Activated T-cell treated with anti-CD3 and anti-CD28 coated beads, Interleukin-2, amount 50 U/mL, for 72 hours (primary cell): ENCODE measurements around the gene TRMT11. TPM values are rescaled to one million over a fixed set of nuclear protein-coding genes. Genes with fewer than 3 reads are reported as not detected.
A peak's percentile ranks its signal among the peaks of the same experiment; 100 is the strongest.

Source experiments
- ATAC-seq, 2 donors: fragments of 150-1000 bp; cut with Tn5 transposase; replicated peaks in 1 of 2; 2 replicates each; pipeline ENCODE4 v1.10.0; 2021; ENCODE audit warnings: moderate library complexity in 2 of 2, mild to moderate bottlenecking in 1 of 2
- DNase-seq, 2 donors: peaks; one replicate each; pipeline ENCODE4 v3.0.0; 2021 to 2022; ENCODE audit warnings: mixed read lengths in 1 of 2
- H3K27ac Mint-ChIP-seq: one replicate; pipeline ENCODE4 v1.8.0; 2022; ENCODE audit warnings: mild to moderate bottlenecking, moderate library complexity, mixed read lengths
- H3K27me3 Mint-ChIP-seq: one replicate; pipeline ENCODE4 v1.8.0; 2022; ENCODE audit warnings: low read depth, mixed read lengths
- H3K36me3 Mint-ChIP-seq, 2 donors: one replicate each; pipeline ENCODE4 v1.8.0; 2022; ENCODE audit warnings: mixed read lengths in 2 of 2, mild to moderate bottlenecking in 1 of 2; ENCODE audit not compliant: insufficient read depth in 2 of 2
- H3K4me1 Mint-ChIP-seq: one replicate; pipeline ENCODE4 v1.8.0; 2022; ENCODE audit warnings: low read depth, mixed read lengths
- H3K4me3 Mint-ChIP-seq, 2 donors: one replicate each; pipeline ENCODE4 v1.8.0; 2022; ENCODE audit warnings: mild to moderate bottlenecking in 2 of 2, mixed read lengths in 2 of 2, moderate library complexity in 2 of 2
- H3K9me3 Mint-ChIP-seq, 2 donors: one replicate each; pipeline ENCODE4 v1.8.0; 2022; ENCODE audit warnings: mixed read lengths in 2 of 2
- total RNA-seq, 2 donors: library from RNA; stranded (reverse); gene quantifications; one replicate each; pipeline ENCODE4 v1.2.3, GENCODE V29; 2022

Gene TRMT11
- 10 to 100 TPM; 29.1 to 29.9 TPM for total RNA-seq

GRCh38 chr6:125986301-125987025 lies at the start of gene TRMT11:
TRMT11 (plus strand) TSS chr6:125986540; CDS start chr6:125986551, 11 bp downstream.
- Mint-ChIP-seq H3K27ac (no peak within 1 kb of the TSS), H3K4me3 (peak within 1 kb of the TSS; percentile 11 to 14), H3K9me3 (no peaks in the 10 kb centered on the region), H3K4me1 (peaks cover 1% of the 10 kb centered on the region), H3K27me3 (no peaks in the 10 kb centered on the region), H3K36me3 (no peaks in the 10 kb centered on the region)
- DNase-seq (peak; percentile 84 to 89), ATAC-seq (peak; percentile 98 to 99)

GRCh38 chr6:125939026-125939425 lies 47.3 kb upstream of the TRMT11 start:
- Mint-ChIP-seq H3K9me3 (peaks cover 0 to 2% of the 10 kb centered on the region in 2 donors), H3K4me3 (peak overlapping the region in 1 of 2 donors; percentile 20), H3K36me3 (no peaks in the 10 kb centered on the region), H3K27me3 (peaks cover 29% of the 10 kb centered on the region), H3K4me1 (peaks cover 3% of the 10 kb centered on the region), H3K27ac (peak overlapping the region; percentile 51)
- no peak for ATAC-seq
- DNase-seq = no peak

GRCh38 chr6:125939791-125940190 lies 46.5 kb upstream of the TRMT11 start:
- peak overlapping the region in 1 of 2 donors; percentile 20 for H3K4me3 Mint-ChIP-seq
- H3K27me3 Mint-ChIP-seq = peaks cover 29% of the 10 kb centered on the region
- H3K36me3 Mint-ChIP-seq = no peaks in the 10 kb centered on the region
- peak overlapping the region; percentile 51 for H3K27ac Mint-ChIP-seq
- no peak for DNase-seq
- ATAC-seq = peak; percentile 75 to 98
- peaks cover 0 to 2% of the 10 kb centered on the region in 2 donors for H3K9me3 Mint-ChIP-seq
- peaks cover 5% of the 10 kb centered on the region for H3K4me1 Mint-ChIP-seq

- Mint-ChIP-seq H3K36me3 (no peaks in the 10 kb centered on the region), H3K4me3 (no peak overlapping the region), H3K4me1 (peaks cover 5% of the 10 kb centered on the region), H3K27me3 (peaks cover 30% of the 10 kb centered on the region), H3K9me3 (peaks cover 0 to under 1% of the 10 kb centered on the region in 2 donors), H3K27ac (no peak overlapping the region)
- ATAC-seq (peak; percentile 7 to 12), DNase-seq (no peak)
Observed at GRCh38 chr6:125940247-125941041, 45.9 kb upstream of the TRMT11 start.

- Mint-ChIP-seq H3K27me3 (peaks cover 37% of the 10 kb centered on the region), H3K27ac (no peak overlapping the region), H3K4me1 (peaks cover 15% of the 10 kb centered on the region)
Observed at GRCh38 chr6:125942672-125943527, 43.4 kb upstream of the TRMT11 start.

GRCh38 chr6:125943528-125944433 lies 42.6 kb upstream of the TRMT11 start:
- Mint-ChIP-seq H3K4me1 (peaks cover 15% of the 10 kb centered on the region), H3K36me3 (no peaks in the 10 kb centered on the region), H3K4me3 (no peak overlapping the region), H3K9me3 (no peaks in the 10 kb centered on the region), H3K27ac (no peak overlapping the region), H3K27me3 (peaks cover 43% of the 10 kb centered on the region)
- DNase-seq = no peak
- no peak for ATAC-seq

More at GRCh38 chr6:125942672-125943527, 43.4 kb upstream of the TRMT11 start:
- ATAC-seq = no peak
- H3K9me3 Mint-ChIP-seq = no peaks in the 10 kb centered on the region
- no peak for DNase-seq
- no peak overlapping the region for H3K4me3 Mint-ChIP-seq
- H3K36me3 Mint-ChIP-seq = no peaks in the 10 kb centered on the region

- H3K4me1 Mint-ChIP-seq = peaks cover 15% of the 10 kb centered on the region
- H3K36me3 Mint-ChIP-seq = no peaks in the 10 kb centered on the region
- DNase-seq (no peak), ATAC-seq (no peak)
- H3K27me3 Mint-ChIP-seq = peaks cover 39% of the 10 kb centered on the region
- H3K9me3 Mint-ChIP-seq = no peaks in the 10 kb centered on the region
- H3K27ac Mint-ChIP-seq = no peak overlapping the region
- no peak overlapping the region for H3K4me3 Mint-ChIP-seq
Observed at GRCh38 chr6:125944434-125944816, 41.9 kb upstream of the TRMT11 start.

GRCh38 chr6:125944896-125945295 lies 41.4 kb upstream of the TRMT11 start:
- no peak overlapping the region for H3K4me3 Mint-ChIP-seq
- H3K36me3 Mint-ChIP-seq = no peaks in the 10 kb centered on the region
- DNase-seq (no peak), ATAC-seq (no peak)
- peaks cover 35% of the 10 kb centered on the region for H3K27me3 Mint-ChIP-seq
- H3K9me3 Mint-ChIP-seq = no peaks in the 10 kb centered on the region
- H3K4me1 Mint-ChIP-seq = peaks cover 15% of the 10 kb centered on the region
- H3K27ac Mint-ChIP-seq = no peak overlapping the region

- no peak overlapping the region for H3K27ac Mint-ChIP-seq
- no peak overlapping the region for H3K4me3 Mint-ChIP-seq
- no peak for ATAC-seq
Observed at GRCh38 chr6:125945378-125946141, 40.8 kb upstream of the TRMT11 start.

GRCh38 chr6:125947615-125948014 lies 38.7 kb upstream of the TRMT11 start:
- H3K4me3 Mint-ChIP-seq = no peak overlapping the region
- no peaks in the 10 kb centered on the region for H3K36me3 Mint-ChIP-seq
- H3K9me3 Mint-ChIP-seq = no peaks in the 10 kb centered on the region
- peaks cover 40% of the 10 kb centered on the region for H3K27me3 Mint-ChIP-seq
- ATAC-seq = no peak
- no peak for DNase-seq
- peaks cover 15% of the 10 kb centered on the region for H3K4me1 Mint-ChIP-seq
- no peak overlapping the region for H3K27ac Mint-ChIP-seq

More at GRCh38 chr6:125945378-125946141, 40.8 kb upstream of the TRMT11 start:
- H3K36me3 Mint-ChIP-seq = no peaks in the 10 kb centered on the region
- H3K9me3 Mint-ChIP-seq = no peaks in the 10 kb centered on the region
- peaks cover 15% of the 10 kb centered on the region for H3K4me1 Mint-ChIP-seq
- peaks cover 33% of the 10 kb centered on the region for H3K27me3 Mint-ChIP-seq
- DNase-seq = no peak

GRCh38 chr6:125948455-125948854 lies 37.9 kb upstream of the TRMT11 start:
- ATAC-seq (no peak), DNase-seq (no peak)
- Mint-ChIP-seq H3K36me3 (no peaks in the 10 kb centered on the region), H3K4me1 (peaks cover 15% of the 10 kb centered on the region), H3K27me3 (peaks cover 35% of the 10 kb centered on the region), H3K27ac (no peak overlapping the region), H3K4me3 (no peak overlapping the region), H3K9me3 (no peaks in the 10 kb centered on the region)
